KMS-11 (cell line): ENCODE data around the gene IER5L.
A peak's percentile ranks its signal among the peaks of the same experiment; 100 is the strongest.

Experiments
- H2AFZ ChIP-seq: fragments of 200-600 bp; sonication (generic); 2 replicates; pipeline ENCODE4 v1.6.1; 2016; ENCODE audit warnings: antibody characterized with exemption, mixed run types, low read depth
- H3K27ac ChIP-seq: fragments of 200-600 bp; sonication (generic); 2 replicates; pipeline ENCODE4 v1.6.1; 2016; ENCODE audit warnings: mild to moderate bottlenecking, mixed run types
- H3K27me3 ChIP-seq: fragments of 200-600 bp; sonication (generic); 2 replicates; pipeline ENCODE4 v1.6.1; 2017; ENCODE audit warnings: mild to moderate bottlenecking, low read depth, mixed run types, moderate library complexity; ENCODE audit not compliant: insufficient read depth
- H3K36me3 ChIP-seq: fragments of 200-600 bp; sonication (generic); 2 replicates; pipeline ENCODE4 v1.6.1; 2017; ENCODE audit warnings: mild to moderate bottlenecking, mixed run types; ENCODE audit not compliant: insufficient read depth
- H3K4me1 ChIP-seq: fragments of 200-600 bp; sonication (generic); 2 replicates; pipeline ENCODE4 v1.6.1; 2016; ENCODE audit warnings: mild to moderate bottlenecking, low read depth, mixed run types; ENCODE audit not compliant: poor library complexity, severe bottlenecking
- H3K4me2 ChIP-seq: fragments of 200-600 bp; sonication (generic); 2 replicates; pipeline ENCODE4 v1.7.0; 2016; ENCODE audit warnings: mild to moderate bottlenecking, mixed run types
- H3K4me3 ChIP-seq: fragments of 200-600 bp; sonication (generic); IDR thresholded peaks from 2 replicates; pipeline ENCODE4 v1.6.1; 2017; ENCODE audit warnings: low read depth, low read length, mixed read lengths; ENCODE audit not compliant: insufficient read depth
- H3K79me2 ChIP-seq: fragments of 200-600 bp; sonication (generic); 2 replicates; pipeline ENCODE4 v1.6.1; 2016; ENCODE audit warnings: low read depth, mixed run types; ENCODE audit not compliant: insufficient read depth
- H3K9ac ChIP-seq: fragments of 200-600 bp; sonication (generic); 2 replicates; pipeline ENCODE4 v1.6.1; 2016; ENCODE audit warnings: mild to moderate bottlenecking, mixed run types
- H4K20me1 ChIP-seq: fragments of 200-600 bp; sonication (generic); 2 replicates; pipeline ENCODE4 v1.6.1; 2016; ENCODE audit warnings: mild to moderate bottlenecking, mixed run types; ENCODE audit not compliant: insufficient read depth
- CTCF ChIP-seq: fragments of 200-600 bp; sonication (generic); conservative IDR thresholded peaks from 2 replicates; pipeline ENCODE4 v1.6.1; 2017; ENCODE audit warnings: low read depth, mild to moderate bottlenecking, antibody characterized with exemption, low read length, moderate library complexity, mixed read lengths

IER5L gene

GRCh38 chr9:129173296-129174101 is 4.6 kb downstream of the IER5L start:
- no peak overlapping the region for H3K4me3 ChIP-seq
- H4K20me1 ChIP-seq: no peaks in the 10 kb centered on the region
- no peaks in the 10 kb centered on the region for H3K36me3 ChIP-seq
- peak overlapping the region; percentile 73 for H3K9ac ChIP-seq
- peak overlapping the region; percentile 70 for H2AFZ ChIP-seq
- TF ChIP-seq CTCF: no peak
- no peaks in the 10 kb centered on the region for H3K27me3 ChIP-seq
- peaks cover 10% of the 10 kb centered on the region for H3K4me1 ChIP-seq
- peak overlapping the region; percentile 77; the same call in 1 of the 2 replicates for H3K4me2 ChIP-seq
- H3K79me2 ChIP-seq: peaks cover 12% of the 10 kb centered on the region
- H3K27ac ChIP-seq: no peak overlapping the region

- H3K27ac ChIP-seq: no peak overlapping the region
- peaks cover 12% of the 10 kb centered on the region for H3K79me2 ChIP-seq
- no peak overlapping the region for H3K4me3 ChIP-seq
- H3K27me3 ChIP-seq: no peaks in the 10 kb centered on the region
- peaks cover 15% of the 10 kb centered on the region for H3K4me1 ChIP-seq
- no peak overlapping the region for H2AFZ ChIP-seq
- no peaks in the 10 kb centered on the region for H3K36me3 ChIP-seq
- H3K4me2 ChIP-seq: no peak overlapping the region
- H3K9ac ChIP-seq: no peak overlapping the region
- TF ChIP-seq CTCF: no peak
- no peaks in the 10 kb centered on the region for H4K20me1 ChIP-seq
Observed at GRCh38 chr9:129172816-129173215, 5.2 kb downstream of the IER5L start.

- no peak overlapping the region for H3K27ac ChIP-seq
- H2AFZ ChIP-seq: no peak overlapping the region
- H3K4me1 ChIP-seq: peaks cover 17% of the 10 kb centered on the region
- H3K4me3 ChIP-seq: no peak overlapping the region
- H3K79me2 ChIP-seq: peaks cover 12% of the 10 kb centered on the region
- TF ChIP-seq CTCF: no peak
- H4K20me1 ChIP-seq: no peaks in the 10 kb centered on the region
- H3K9ac ChIP-seq: no peak overlapping the region
- H3K36me3 ChIP-seq: no peaks in the 10 kb centered on the region
- no peak overlapping the region for H3K4me2 ChIP-seq
- no peaks in the 10 kb centered on the region for H3K27me3 ChIP-seq
Observed at GRCh38 chr9:129171993-129172751, 5.9 kb downstream of the IER5L start.

- H3K27me3 ChIP-seq: no peaks in the 10 kb centered on the region
- H3K4me3 ChIP-seq: no peak overlapping the region
- no peak overlapping the region for H2AFZ ChIP-seq
- H3K36me3 ChIP-seq: no peaks in the 10 kb centered on the region
- no peak overlapping the region for H3K9ac ChIP-seq
- H3K27ac ChIP-seq: no peak overlapping the region
- H3K4me2 ChIP-seq: no peak overlapping the region
- TF ChIP-seq CTCF: no peak
- H3K79me2 ChIP-seq: no peaks in the 10 kb centered on the region
- H4K20me1 ChIP-seq: no peaks in the 10 kb centered on the region
- H3K4me1 ChIP-seq: peaks cover 17% of the 10 kb centered on the region
Observed at GRCh38 chr9:129170229-129170628, 7.8 kb downstream of the IER5L start.
